ENCODE data around the gene LMF2. TPM values are rescaled to one million over a fixed set of nuclear protein-coding genes. Genes with fewer than 3 reads are reported as not detected.
A peak's percentile ranks its signal among the peaks of the same experiment; 100 is the strongest.

The LMF2 gene
- total RNA-seq, 2 experiments from 2014 or later = 119 to 132 TPM

GRCh38 chr22:50527921-50528681 lies 20.6 kb upstream of the LMF2 start:
- DNase-seq = no peak
- no peak for ATAC-seq
- H3K27ac Mint-ChIP-seq = peak overlapping the region; percentile 91
- H3K36me3 Mint-ChIP-seq (ENCODE audit: low read depth) = peaks cover 44% of the 10 kb centered on the region
- ChIA-PET POLR2A (interaction anchor here (0.7 to 8.7 kb wide), 6 partner anchors 11 to 92 kb away, joined by 5 to 335 read pairs (median 62); partner anchors contain the start of genes CHKB, KLHDC7B, LMF2 and NCAPH2), CTCF (interaction anchor here (1.2 to 6.5 kb wide), 7 partner anchors 10 to 276 kb away, joined by 3 to 116 read pairs (median 21); partner anchors contain the start of genes KLHDC7B, LMF2 and NCAPH2)
- no peaks in the 10 kb centered on the region for H3K27me3 Mint-ChIP-seq (ENCODE audit: low read depth)
- peaks cover 49% of the 10 kb centered on the region for H3K4me1 Mint-ChIP-seq (ENCODE audit: low read depth)
- peak overlapping the region; percentile 80 for H3K4me3 Mint-ChIP-seq
- no peaks in the 10 kb centered on the region for H3K9me3 Mint-ChIP-seq (ENCODE audit: insufficient read depth)

GRCh38 chr22:50526834-50527801 lies 19.6 kb upstream of the LMF2 start:
- Mint-ChIP-seq H3K4me1 (ENCODE audit: low read depth) (peaks cover 45% of the 10 kb centered on the region), H3K36me3 (ENCODE audit: low read depth) (peaks cover 41% of the 10 kb centered on the region), H3K4me3 (peak overlapping the region; percentile 80), H3K9me3 (ENCODE audit: insufficient read depth) (no peaks in the 10 kb centered on the region), H3K27me3 (ENCODE audit: low read depth) (no peaks in the 10 kb centered on the region), H3K27ac (peak overlapping the region; percentile 91)
- ChIA-PET CTCF (interaction anchor here (1.7 to 6.5 kb wide), 7 partner anchors 11 to 93 kb away, joined by 4 to 116 read pairs (median 38); partner anchors contain the start of genes KLHDC7B, LMF2 and NCAPH2), POLR2A (interaction anchor here (0.7 to 8.7 kb wide), 7 partner anchors 12 to 567 kb away, joined by 3 to 335 read pairs (median 58); partner anchors contain the start of genes CHKB, KLHDC7B, LMF2 and NCAPH2)
- ATAC-seq (no peak), DNase-seq (peak; percentile 66)

- ChIA-PET CTCF (interaction anchor here (0.7 to 6.5 kb wide), 36 partner anchors 11 to 421 kb away, joined by 3 to 116 read pairs (median 9); partner anchors contain the start of genes ARSA, CHKB, HDAC10 and KLHDC7B), POLR2A (interaction anchor here (0.8 to 8.7 kb wide), 36 partner anchors 9 to 566 kb away, joined by 3 to 335 read pairs (median 8); partner anchors contain the start of genes ARSA, CHKB, CPT1B and HDAC10)
- ATAC-seq = peak; percentile 43
- Mint-ChIP-seq H3K4me3 (peak overlapping the region; percentile 80), H3K9me3 (ENCODE audit: insufficient read depth) (no peaks in the 10 kb centered on the region), H3K4me1 (ENCODE audit: low read depth) (peaks cover 45% of the 10 kb centered on the region), H3K36me3 (ENCODE audit: low read depth) (peaks cover 41% of the 10 kb centered on the region), H3K27me3 (ENCODE audit: low read depth) (no peaks in the 10 kb centered on the region), H3K27ac (peak overlapping the region; percentile 91)
- peak; percentile 90 for DNase-seq
These were observed 18.8 kb upstream of the LMF2 start for GRCh38 chr22:50526108-50526833.

GRCh38 chr22:50525858-50526107 lies 18.3 kb upstream of the LMF2 start:
- Mint-ChIP-seq H3K36me3 (ENCODE audit: low read depth) (peaks cover 38% of the 10 kb centered on the region), H3K27ac (peak overlapping the region; percentile 83)
- ATAC-seq = no peak

GRCh38 chr22:50525104-50525857 lies 17.8 kb upstream of the LMF2 start, which contains the start of gene SCO2:
TSS of gene SCO2 (minus strand) at chr22:50525598. CDS start at chr22:50524411, 1,187 bp downstream.
- peak; percentile 62 for ATAC-seq
- Mint-ChIP-seq H3K4me1 (ENCODE audit: low read depth) (peaks cover 45% of the 10 kb centered on the region), H3K36me3 (ENCODE audit: low read depth) (peaks cover 43% of the 10 kb centered on the region), H3K27me3 (ENCODE audit: low read depth) (no peaks in the 10 kb centered on the region), H3K4me3 (peak within 1 kb of the TSS; percentile 97), H3K27ac (peak within 1 kb of the TSS; percentile 95), H3K9me3 (ENCODE audit: insufficient read depth) (no peaks in the 10 kb centered on the region)
- ChIA-PET CTCF (interaction anchor here (0.7 to 6.5 kb wide), 42 partner anchors 10 to 420 kb away, joined by 3 to 116 read pairs (median 6); partner anchors contain the start of genes ARSA, CHKB, HDAC10 and KLHDC7B), POLR2A (interaction anchor here (0.8 to 8.7 kb wide), 40 partner anchors 8 to 338 kb away, joined by 3 to 335 read pairs (median 4); partner anchors contain the start of genes ARSA, CHKB, CPT1B and HDAC10)
- peak; percentile 98 for DNase-seq

More at GRCh38 chr22:50525858-50526107, 18.3 kb upstream of the LMF2 start:
- no peaks in the 10 kb centered on the region for H3K9me3 Mint-ChIP-seq (ENCODE audit: insufficient read depth)
- H3K4me1 Mint-ChIP-seq (ENCODE audit: low read depth) = peaks cover 45% of the 10 kb centered on the region
- DNase-seq = no peak
- ChIA-PET POLR2A (interaction anchor here (0.8 to 8.7 kb wide), 39 partner anchors 8 to 339 kb away, joined by 3 to 335 read pairs (median 5); partner anchors contain the start of genes ARSA, CHKB, CPT1B and HDAC10), CTCF (interaction anchor here (0.7 to 6.5 kb wide), 41 partner anchors 10 to 420 kb away, joined by 3 to 116 read pairs (median 6); partner anchors contain the start of genes ARSA, CHKB, HDAC10 and KLHDC7B)
- peak overlapping the region; percentile 97 for H3K4me3 Mint-ChIP-seq
- no peaks in the 10 kb centered on the region for H3K27me3 Mint-ChIP-seq (ENCODE audit: low read depth)

- peaks cover 45% of the 10 kb centered on the region for H3K36me3 Mint-ChIP-seq (ENCODE audit: low read depth)
These were observed 17.2 kb upstream of the LMF2 start for GRCh38 chr22:50524676-50525103.

GRCh38 chr22:50523806-50524675 lies 16.5 kb upstream of the LMF2 start:
- peaks cover 42% of the 10 kb centered on the region for H3K4me1 Mint-ChIP-seq (ENCODE audit: low read depth)

More at GRCh38 chr22:50524676-50525103, 17.2 kb upstream of the LMF2 start:
- Mint-ChIP-seq H3K27me3 (ENCODE audit: low read depth) (no peaks in the 10 kb centered on the region), H3K4me1 (ENCODE audit: low read depth) (peaks cover 45% of the 10 kb centered on the region), H3K9me3 (ENCODE audit: insufficient read depth) (no peaks in the 10 kb centered on the region), H3K4me3 (peak overlapping the region; percentile 97), H3K27ac (peak overlapping the region; percentile 95)
- CTCF ChIA-PET = interaction anchor here (0.8 to 6.5 kb wide), 15 partner anchors 9 to 282 kb away, joined by 3 to 116 read pairs (median 17); partner anchors contain the start of genes ARSA, LMF2, NCAPH2 and SBF1
- no peak for DNase-seq
- no peak for ATAC-seq
- POLR2A ChIA-PET = interaction anchor here (1.0 to 8.7 kb wide), 16 partner anchors 10 to 273 kb away, joined by 3 to 335 read pairs (median 10); partner anchors contain the start of genes ARSA, CHKB, CPT1B and HDAC10

GRCh38 chr22:50523458-50523805 lies 15.9 kb upstream of the LMF2 start:
- CTCF ChIA-PET = interaction anchor here (3.1 to 6.2 kb wide), 3 partner anchors 15 to 97 kb away, joined by 40 to 77 read pairs (median 55); partner anchors contain the start of genes LMF2, NCAPH2 and SYCE3
- ATAC-seq (no peak), DNase-seq (no peak)
- Mint-ChIP-seq H3K9me3 (ENCODE audit: insufficient read depth) (no peaks in the 10 kb centered on the region), H3K36me3 (ENCODE audit: low read depth) (peaks cover 46% of the 10 kb centered on the region), H3K4me3 (peak overlapping the region; percentile 97), H3K4me1 (ENCODE audit: low read depth) (peaks cover 36% of the 10 kb centered on the region), H3K27me3 (ENCODE audit: low read depth) (no peaks in the 10 kb centered on the region), H3K27ac (peak overlapping the region; percentile 68)
- POLR2A ChIA-PET = interaction anchor here (1.5 to 3.3 kb wide), 3 partner anchors 15 to 51 kb away, joined by 3 to 82 read pairs (median 6); partner anchors contain the start of genes LMF2 and NCAPH2

More at GRCh38 chr22:50523806-50524675, 16.5 kb upstream of the LMF2 start:
- ChIA-PET POLR2A (interaction anchor here (1.3 to 8.7 kb wide), 14 partner anchors 9 to 251 kb away, joined by 3 to 335 read pairs (median 18); partner anchors contain the start of genes ARSA, CHKB, CPT1B and KLHDC7B), CTCF (interaction anchor here (1.9 to 6.5 kb wide), 10 partner anchors 10 to 104 kb away, joined by 11 to 116 read pairs (median 38); partner anchors contain the start of genes ARSA, LMF2, NCAPH2 and SBF1)
- DNase-seq (no peak), ATAC-seq (no peak)
- no peaks in the 10 kb centered on the region for H3K9me3 Mint-ChIP-seq (ENCODE audit: insufficient read depth)
- H3K27ac Mint-ChIP-seq = peak overlapping the region; percentile 95
- H3K36me3 Mint-ChIP-seq (ENCODE audit: low read depth) = peaks cover 49% of the 10 kb centered on the region
- no peaks in the 10 kb centered on the region for H3K27me3 Mint-ChIP-seq (ENCODE audit: low read depth)
- peak overlapping the region; percentile 97 for H3K4me3 Mint-ChIP-seq
